ENCODE measurements around the gene CXCL16. TPM values are rescaled to one million over a fixed set of nuclear protein-coding genes. Genes with fewer than 3 reads are reported as not detected.

CXCL16 gene
- total RNA-seq, 1 donor from 2014 or later: 0.21 TPM

GRCh38 chr17:4734857-4735475 is 4.8 kb downstream of the CXCL16 start:
- peaks cover 20% of the 10 kb centered on the region for H4K20me1 ChIP-seq (ENCODE audit: low read depth)
- TF ChIP-seq EZH2phosphoT487 (IDR thresholded peaks at IDR 0.05): no peak
- no peak for TF ChIP-seq CTCF (IDR thresholded peaks at IDR 0.05)
- TF ChIP-seq EZH2 (IDR thresholded peaks at IDR 0.05): no peak
- no peak overlapping the region for H3K4me3 ChIP-seq
- H3K27ac ChIP-seq: no peak overlapping the region
- Mint-ChIP-seq H3K27me3 (ENCODE audit: insufficient read depth, low read depth) (peaks cover 37% of the 10 kb centered on the region), H3K4me1 (peaks cover 14% of the 10 kb centered on the region), H3K36me3 (no peaks in the 10 kb centered on the region), H3K4me3 (no peak overlapping the region), H3K9me3 (no peaks in the 10 kb centered on the region), H3K27ac (no peak overlapping the region)
- no peak for DNase-seq (ENCODE audit: low spot score)
- H3K36me3 ChIP-seq: no peaks in the 10 kb centered on the region
- H2AFZ ChIP-seq (replicated peaks): no peak overlapping the region
- H3K27me3 ChIP-seq: peaks cover 53% of the 10 kb centered on the region
- H3F3A ChIP-seq (ENCODE audit: low read depth): peaks cover 6% of the 10 kb centered on the region
- H3K9me3 ChIP-seq (ENCODE audit: low read depth): no peaks in the 10 kb centered on the region
- no peaks in the 10 kb centered on the region for H3K79me2 ChIP-seq (ENCODE audit: low read depth)
- peaks cover 3% of the 10 kb centered on the region for H3K4me1 ChIP-seq
- no peak overlapping the region for H3K4me2 ChIP-seq
- no peak overlapping the region for H3K9ac ChIP-seq

GRCh38 chr17:4733073-4733531 is 6.6 kb downstream of the CXCL16 start:
- H3F3A ChIP-seq (ENCODE audit: low read depth): peaks cover 5% of the 10 kb centered on the region
- no peak for DNase-seq (ENCODE audit: low spot score)
- no peaks in the 10 kb centered on the region for H3K36me3 ChIP-seq
- peak; percentile 11 for TF ChIP-seq CTCF (IDR thresholded peaks at IDR 0.05)
- TF ChIP-seq EZH2 (IDR thresholded peaks at IDR 0.05): no peak
- TF ChIP-seq EZH2phosphoT487 (IDR thresholded peaks at IDR 0.05): no peak
- peaks cover 22% of the 10 kb centered on the region for H3K27me3 Mint-ChIP-seq (ENCODE audit: insufficient read depth, low read depth)
- H3K4me1 Mint-ChIP-seq: peaks cover 8% of the 10 kb centered on the region
- peaks cover 34% of the 10 kb centered on the region for H3K27me3 ChIP-seq
- H3K4me3 Mint-ChIP-seq: no peak overlapping the region
- no peaks in the 10 kb centered on the region for H3K9me3 Mint-ChIP-seq
- no peak overlapping the region for H3K27ac ChIP-seq
- no peak overlapping the region for H3K4me3 ChIP-seq
- H3K4me2 ChIP-seq: no peak overlapping the region
- no peak overlapping the region for H2AFZ ChIP-seq (replicated peaks)
- H3K4me1 ChIP-seq: no peaks in the 10 kb centered on the region
- H4K20me1 ChIP-seq (ENCODE audit: low read depth): peaks cover 14% of the 10 kb centered on the region
- no peaks in the 10 kb centered on the region for H3K9me3 ChIP-seq (ENCODE audit: low read depth)
- no peaks in the 10 kb centered on the region for H3K36me3 Mint-ChIP-seq
- H3K9ac ChIP-seq: no peak overlapping the region
- H3K79me2 ChIP-seq (ENCODE audit: low read depth): no peaks in the 10 kb centered on the region
- H3K27ac Mint-ChIP-seq: no peak overlapping the region

- H3K4me3 Mint-ChIP-seq: no peak overlapping the region
- no peaks in the 10 kb centered on the region for H3K36me3 Mint-ChIP-seq
- no peak overlapping the region for H2AFZ ChIP-seq (replicated peaks)
- H4K20me1 ChIP-seq (ENCODE audit: low read depth): peaks cover 14% of the 10 kb centered on the region
- no peak overlapping the region for H3K4me2 ChIP-seq
- H3K27ac ChIP-seq: no peak overlapping the region
- no peak overlapping the region for H3K27ac Mint-ChIP-seq
- H3K27me3 Mint-ChIP-seq (ENCODE audit: insufficient read depth, low read depth): peaks cover 7% of the 10 kb centered on the region
- TF ChIP-seq CTCF (IDR thresholded peaks at IDR 0.05) (no peak), EZH2phosphoT487 (IDR thresholded peaks at IDR 0.05) (no peak), EZH2 (IDR thresholded peaks at IDR 0.05) (no peak)
- no peak overlapping the region for H3K9ac ChIP-seq
- H3K36me3 ChIP-seq: no peaks in the 10 kb centered on the region
- peaks cover 5% of the 10 kb centered on the region for H3F3A ChIP-seq (ENCODE audit: low read depth)
- H3K4me1 ChIP-seq: no peaks in the 10 kb centered on the region
- H3K9me3 ChIP-seq (ENCODE audit: low read depth): no peaks in the 10 kb centered on the region
- H3K9me3 Mint-ChIP-seq: no peaks in the 10 kb centered on the region
- DNase-seq (ENCODE audit: low spot score): no peak
- H3K27me3 ChIP-seq: no peaks in the 10 kb centered on the region
- no peaks in the 10 kb centered on the region for H3K79me2 ChIP-seq (ENCODE audit: low read depth)
- peaks cover 8% of the 10 kb centered on the region for H3K4me1 Mint-ChIP-seq
- H3K4me3 ChIP-seq: no peak overlapping the region
Measured at GRCh38 chr17:4728124-4728523, 11.6 kb downstream of the CXCL16 start.

All from neural progenitor cell (in vitro differentiated cells).